Umbilical cord (tissue), 2 donors: ENCODE data around the gene R3HDM4. TPM values are rescaled to one million over a fixed set of nuclear protein-coding genes. Genes with fewer than 3 reads are reported as not detected.
A peak's percentile ranks its signal among the peaks of the same experiment; 100 is the strongest.

Experiments used
- DNase-seq: peaks from one replicate; pipeline ENCODE4 v3.0.0-alpha.2; 2015; ENCODE audit warnings: low spot score
- total RNA-seq: library from RNA; depleted of rRNA; stranded (reverse); fragments of >200 nt; gene quantifications from one replicate; pipeline ENCODE4 v1.2.3, GENCODE V29; 2014; ENCODE audit warnings: low replicate concordance; ENCODE audit not compliant: insufficient read depth

Gene R3HDM4
- total RNA-seq, 1 donor from 2014 or later, result 44.3 TPM

DNA sequence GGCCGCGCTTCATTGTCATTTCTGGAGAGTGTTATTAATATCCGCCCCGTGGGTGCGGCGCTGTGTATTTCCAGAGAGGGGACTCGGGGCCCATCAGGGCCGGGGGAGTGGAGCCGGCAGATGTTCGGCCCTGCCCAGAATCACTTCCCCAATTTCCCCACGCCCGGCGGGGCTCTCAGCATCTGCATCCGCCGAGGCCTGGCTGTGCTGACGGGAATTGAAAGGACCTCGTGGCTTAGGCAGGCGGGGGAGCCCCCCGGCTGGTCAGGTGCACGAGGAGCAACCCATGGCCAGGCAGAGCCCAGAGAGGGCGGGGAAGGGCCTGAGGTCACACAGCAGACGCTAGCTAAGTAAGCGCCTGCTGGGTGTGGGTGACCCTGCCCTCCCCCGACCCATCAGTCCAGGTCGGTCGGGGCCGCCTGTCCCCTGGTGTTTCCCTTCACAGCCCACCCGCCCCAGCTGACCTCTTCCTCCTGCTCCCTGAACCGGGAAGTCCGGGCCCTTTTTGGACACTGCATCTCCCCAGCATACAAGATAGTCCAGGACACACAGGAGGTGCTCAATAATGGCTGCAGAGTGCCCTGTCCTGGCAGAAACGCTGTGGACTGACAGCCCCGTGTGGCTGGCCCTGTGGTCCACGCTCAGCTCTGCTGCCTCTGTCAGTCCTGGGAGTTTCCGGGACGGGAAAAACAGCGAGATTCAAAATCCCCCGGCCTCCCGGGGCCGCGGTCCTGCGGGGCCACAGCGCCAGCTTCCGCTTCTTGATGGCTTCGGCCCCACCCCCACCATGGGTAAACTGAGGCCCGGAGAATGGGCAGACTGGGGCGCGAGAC is 34.9 kb upstream of the R3HDM4 start:
- DNase-seq, result no peak

GRCh38 chr19:947090-947706 is 34.2 kb upstream of the R3HDM4 start:
- DNase-seq, result no peak

GRCh38 chr19:945401-946252 is 32.6 kb upstream of the R3HDM4 start:
- no peak for DNase-seq

- no peak for DNase-seq
Measured at GRCh38 chr19:944663-945241, 31.7 kb upstream of the R3HDM4 start.

DNA sequence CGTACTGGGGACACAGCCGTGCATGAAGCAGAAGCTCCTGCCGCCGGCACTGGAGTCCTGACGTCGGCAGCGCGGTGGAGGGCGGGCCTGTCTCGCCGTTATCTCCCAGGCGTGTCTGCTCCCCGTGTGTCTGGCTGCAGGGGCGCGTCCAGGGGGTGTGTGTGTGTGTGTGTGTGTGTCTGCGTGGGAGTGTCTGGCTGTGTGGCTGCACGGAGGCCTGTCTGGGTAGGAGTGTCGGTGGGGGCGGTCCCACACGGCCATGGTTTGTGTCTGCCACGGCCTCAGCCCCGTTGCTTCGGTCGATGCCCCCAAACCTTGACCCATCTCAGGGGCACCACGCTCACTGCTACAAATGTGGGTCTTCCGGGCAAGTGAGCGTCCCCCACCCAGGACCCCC is 31.1 kb upstream of the R3HDM4 start:
- DNase-seq, result peak; percentile 96

DNA sequence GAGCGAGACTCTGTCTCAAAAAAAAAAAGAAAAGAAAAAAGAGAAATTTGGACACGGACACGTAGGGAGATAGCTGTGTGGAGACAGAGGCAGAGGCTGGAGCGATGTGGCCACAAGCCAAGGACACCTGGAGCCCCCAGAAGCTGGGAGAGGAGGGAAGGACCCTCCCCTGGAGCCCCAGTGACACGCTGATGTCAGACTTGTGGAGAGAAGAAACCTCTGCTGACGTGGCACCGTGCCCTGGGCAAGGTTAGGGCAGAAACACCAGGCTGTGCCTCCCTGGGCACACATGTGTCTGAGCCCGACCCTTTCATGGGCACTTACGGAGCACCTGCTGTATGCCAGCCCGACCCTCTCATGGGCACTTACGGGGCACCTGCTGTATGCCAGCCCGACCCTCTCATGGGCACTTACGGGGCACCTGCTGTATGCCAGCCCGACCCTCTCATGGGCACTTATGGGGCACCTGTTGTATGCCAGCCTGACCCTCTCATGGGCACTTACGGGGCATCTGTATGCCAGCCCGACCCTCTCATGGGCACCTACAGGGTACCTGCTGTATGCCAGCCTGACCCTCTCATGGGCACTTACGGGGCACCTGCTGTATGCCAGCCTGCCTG is 30.6 kb upstream of the R3HDM4 start:
- DNase-seq, result no peak

DNA sequence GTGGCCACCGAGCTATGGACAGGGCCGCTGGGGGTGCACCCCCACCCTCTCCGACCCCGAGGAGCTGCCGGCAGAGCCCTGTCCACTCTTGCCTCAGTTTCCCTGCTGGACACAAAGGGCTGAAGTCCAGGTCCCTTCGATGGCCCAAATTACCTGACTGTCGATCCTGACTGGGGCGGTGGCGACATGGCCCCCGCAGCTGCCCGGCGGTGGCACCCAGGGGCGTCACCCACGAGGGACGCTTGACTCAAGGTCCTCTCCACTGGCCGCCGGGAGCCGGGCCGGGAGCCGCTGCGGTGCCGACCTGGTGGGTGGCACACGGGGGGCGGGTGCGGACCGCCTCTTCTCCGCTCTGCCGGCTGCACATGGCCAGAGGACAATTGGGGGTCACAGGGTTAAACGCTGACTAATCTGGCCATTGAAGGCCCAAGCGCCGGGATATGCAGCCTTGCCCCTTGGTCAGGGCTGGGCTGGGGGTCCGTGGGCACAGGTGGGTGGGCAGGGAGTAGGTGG is 29.2 kb upstream of the R3HDM4 start:
- no peak for DNase-seq

DNA sequence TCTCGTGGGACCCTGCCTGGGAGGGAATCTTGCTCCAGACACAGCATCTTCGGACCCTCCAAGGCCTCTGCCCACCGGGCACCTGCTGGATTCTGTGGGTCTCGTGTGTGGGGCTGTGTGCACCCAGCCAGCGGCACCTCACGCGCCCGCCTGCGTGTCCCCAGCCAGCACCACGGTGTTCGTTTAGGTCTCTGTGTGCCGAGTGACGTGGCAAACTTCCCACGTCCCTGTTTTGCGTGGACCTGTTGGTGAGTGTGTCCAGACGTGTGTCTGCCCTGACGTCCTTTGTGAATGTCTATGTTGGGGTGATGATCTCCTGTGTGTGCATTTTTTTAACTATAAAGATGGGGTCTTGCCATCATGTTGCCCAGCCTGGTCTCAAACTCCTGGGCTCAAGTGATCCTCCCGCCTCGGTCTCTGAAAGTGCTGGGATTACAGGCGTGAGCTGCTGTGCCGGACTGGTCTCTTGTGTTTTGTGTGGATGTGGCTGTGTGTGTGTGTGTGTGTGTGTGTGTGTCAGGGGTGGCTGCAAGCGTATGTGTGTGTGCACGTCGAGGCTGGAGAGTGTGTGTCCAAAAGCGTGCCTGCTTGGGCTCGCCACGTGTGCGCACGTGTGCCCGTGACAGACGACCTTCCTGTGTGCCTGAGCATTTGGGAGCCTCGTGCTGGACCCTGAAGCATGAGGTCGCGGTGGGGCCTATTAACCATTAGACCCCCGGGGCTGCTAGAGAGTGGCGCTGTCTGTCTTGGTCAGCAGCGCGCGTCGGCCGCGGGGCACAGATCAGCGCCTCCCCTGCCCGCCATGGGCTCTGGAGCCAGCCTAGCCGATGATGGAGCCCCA is 28.5 kb upstream of the R3HDM4 start:
- DNase-seq, result no peak

GRCh38 chr19:940591-941291 is 27.7 kb upstream of the R3HDM4 start:
- no peak for DNase-seq

DNA sequence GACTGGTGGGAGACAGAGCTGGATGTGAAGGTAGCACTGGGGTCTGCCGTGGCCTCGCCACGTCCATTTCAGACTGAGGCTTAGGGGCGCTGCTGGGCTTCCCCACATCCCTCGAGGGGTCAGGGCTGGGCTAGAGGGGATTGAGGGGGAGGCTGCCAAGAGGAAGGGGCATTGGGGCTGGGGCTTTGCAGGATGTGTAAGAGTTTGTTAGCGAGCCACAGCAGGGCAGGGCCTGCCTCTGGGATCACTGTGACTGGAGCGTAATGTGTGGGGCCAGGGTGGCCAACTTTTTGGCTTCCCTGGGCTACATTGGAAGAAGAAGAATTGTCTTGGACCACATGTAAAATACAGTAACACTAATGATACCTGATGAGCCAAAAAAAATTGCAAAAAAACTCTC is 26.9 kb upstream of the R3HDM4 start:
- no peak for DNase-seq

DNA sequence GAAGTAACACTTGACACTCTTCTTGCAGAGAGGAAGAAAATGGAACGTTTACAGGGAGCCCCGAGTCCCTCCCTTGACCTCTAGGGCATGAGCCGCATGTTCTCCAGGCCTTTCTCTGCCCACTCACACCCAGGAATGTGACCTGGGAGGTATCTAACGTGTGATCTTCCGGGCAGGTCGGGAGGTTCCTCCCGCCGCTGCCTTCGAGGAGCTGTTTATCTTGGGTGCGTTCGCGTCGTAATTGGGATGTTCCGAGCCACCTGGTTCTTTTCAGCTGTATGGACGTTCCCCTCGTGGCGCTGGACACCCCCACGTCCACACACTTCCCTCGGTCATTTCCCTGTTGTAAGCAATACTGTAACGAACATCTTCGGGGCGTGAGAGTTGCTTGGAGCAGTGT is 26.4 kb upstream of the R3HDM4 start:
- DNase-seq, result no peak

- DNase-seq, result no peak
Measured at GRCh38 chr19:938233-938923, 25.4 kb upstream of the R3HDM4 start.

DNA sequence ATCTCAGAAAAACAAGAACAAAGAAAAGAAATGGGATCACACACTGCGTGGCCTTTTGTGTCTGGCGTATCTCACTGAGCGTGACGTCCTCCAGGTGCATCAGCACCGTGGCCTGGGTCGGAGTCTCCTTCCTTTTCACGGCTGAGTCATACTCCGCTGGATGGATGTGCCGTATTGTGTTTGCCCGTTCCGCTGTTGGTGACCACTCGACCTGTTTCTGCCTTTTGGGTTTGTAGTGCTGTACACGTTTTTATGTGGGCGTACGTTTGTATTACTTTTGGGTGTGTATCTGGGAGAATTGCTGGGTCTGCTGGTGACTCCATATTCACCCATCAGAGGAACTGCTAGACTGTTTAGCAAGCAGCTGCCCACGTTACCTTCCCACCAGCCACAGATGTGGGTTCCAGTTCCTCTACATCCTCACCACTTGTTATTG is 24.3 kb upstream of the R3HDM4 start:
- no peak for DNase-seq

DNA sequence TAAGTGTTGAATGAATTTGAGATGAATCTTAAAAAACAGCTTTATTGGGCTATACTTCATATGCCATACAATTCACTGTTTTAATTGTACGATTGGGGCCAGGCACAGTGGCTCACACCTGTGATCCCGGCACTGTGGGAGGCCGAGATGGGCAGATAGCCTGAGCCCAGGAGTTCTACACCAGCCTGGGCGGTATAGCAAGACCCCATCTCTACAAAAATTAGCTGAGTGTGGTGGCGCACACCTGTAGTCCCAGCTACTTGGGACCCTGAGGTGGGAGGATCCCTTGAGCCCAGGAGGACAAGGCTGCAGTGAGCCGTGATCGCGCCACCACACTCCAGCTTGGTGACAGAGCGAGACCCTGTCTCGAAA is 23.1 kb upstream of the R3HDM4 start:
- no peak for DNase-seq

DNA sequence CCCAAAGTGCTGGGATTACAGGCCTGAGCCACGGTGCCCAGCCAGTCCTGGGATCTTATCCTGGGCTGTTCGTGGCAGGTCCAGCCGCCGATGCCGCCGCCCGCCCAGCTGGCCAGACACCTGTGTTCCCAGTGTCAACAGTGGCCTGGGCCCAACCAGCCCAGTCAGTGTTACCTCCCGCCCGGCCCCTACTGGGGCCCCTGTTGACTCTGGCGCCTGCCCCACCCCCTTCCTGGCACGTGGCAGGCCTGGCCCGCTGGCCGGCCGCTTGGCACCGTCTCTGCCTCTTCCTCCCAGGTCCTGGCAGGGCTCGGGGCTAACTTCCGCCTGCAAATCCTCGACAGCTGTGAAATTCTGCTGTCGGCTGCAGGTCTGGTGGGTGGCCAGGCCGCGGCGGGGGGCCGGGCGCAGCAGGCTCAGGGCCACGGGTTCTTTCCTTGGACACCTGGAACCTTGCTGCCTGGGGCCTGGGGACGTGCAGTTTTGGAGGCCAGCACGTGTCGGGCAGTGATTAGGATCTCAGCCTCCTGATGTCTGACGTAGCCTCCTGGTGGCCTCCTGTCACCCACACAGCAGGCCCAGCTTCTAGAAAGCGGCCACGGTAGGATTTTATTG is 22.0 kb upstream of the R3HDM4 start:
- DNase-seq, result peak; percentile 77

- no peak for DNase-seq
Measured at GRCh38 chr19:934197-934840, 21.3 kb upstream of the R3HDM4 start.

DNA sequence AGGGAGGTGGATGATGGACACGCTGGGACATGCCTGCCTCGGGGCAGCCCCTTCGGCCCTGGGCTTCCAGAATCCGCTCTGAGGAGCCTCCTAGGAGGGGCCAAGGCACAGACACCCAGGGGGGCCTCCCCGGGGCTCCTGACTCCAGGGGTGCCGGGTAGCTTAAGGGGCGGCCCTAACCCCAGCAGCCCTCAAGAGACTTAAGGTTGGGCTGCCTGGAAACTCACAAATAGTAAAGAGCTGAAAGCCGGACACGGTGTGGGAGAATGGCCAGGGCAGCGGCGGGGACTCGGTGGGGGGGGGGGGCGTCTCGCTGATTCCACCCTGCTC is 20.5 kb upstream of the R3HDM4 start:
- no peak for DNase-seq
